Testis (tissue), 2 donors: ENCODE results near the gene C6orf89.

Source experiments
- CTCF ChIP-seq, 3 experiments: fragments of 450-650 bp in 2 of 3; fragments of 200-600 bp in 1 of 3; sonication (generic) in 1 of 3; IDR thresholded peaks; one replicate each; pipeline ENCODE4 v1.5.1; 2016 to 2019; ENCODE audit warnings: antibody characterized with exemption in 3 of 3, mild to moderate bottlenecking in 2 of 3, moderate library complexity in 1 of 3
- POLR2A ChIP-seq: fragments of 450-650 bp; IDR thresholded peaks from one replicate; pipeline ENCODE4 v1.6.1; 2017; ENCODE audit warnings: antibody characterized with exemption, mild to moderate bottlenecking, moderate library complexity

DNA sequence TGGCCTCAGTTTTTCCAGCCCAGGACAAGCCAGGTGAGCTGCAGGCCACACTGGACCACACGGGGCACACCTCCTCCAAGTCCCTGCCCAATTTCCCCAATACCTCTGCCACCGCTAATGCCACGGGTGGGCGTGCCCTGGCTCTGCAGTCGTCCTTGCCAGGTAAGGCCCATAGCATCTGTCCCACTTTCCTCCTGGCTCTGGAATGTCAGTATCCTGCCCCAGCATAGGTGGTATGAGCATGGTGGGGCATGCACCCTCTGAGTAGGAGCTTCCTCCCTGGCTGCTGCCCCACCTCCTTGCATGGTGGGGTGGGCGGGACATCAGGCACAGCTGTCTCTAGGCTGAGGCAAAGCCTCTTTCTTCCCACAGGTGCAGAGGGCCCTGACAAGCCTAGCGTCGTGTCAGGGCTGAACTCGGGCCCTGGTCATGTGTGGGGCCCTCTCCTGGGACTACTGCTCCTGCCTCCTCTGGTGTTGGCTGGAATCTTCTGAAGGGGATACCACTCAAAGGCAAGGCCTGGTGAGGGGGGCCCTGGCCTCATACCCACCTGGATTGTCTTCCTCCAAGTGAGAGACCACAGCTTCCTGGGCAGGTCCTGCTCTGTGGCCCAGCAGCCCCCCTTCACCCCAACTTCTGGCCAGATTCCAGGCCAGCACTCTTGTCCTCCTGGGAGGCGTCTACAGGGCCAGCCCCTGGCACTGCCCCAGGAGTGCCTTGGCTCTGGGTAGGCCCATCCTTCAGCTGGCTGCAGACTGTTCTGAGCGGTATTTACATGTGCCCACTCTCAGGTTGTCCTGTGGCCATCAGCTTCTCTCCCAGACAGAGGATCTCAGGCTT is 77.9 kb downstream of the C6orf89 start:
- no peak for TF ChIP-seq CTCF (IDR thresholded peaks at IDR 0.05)
- no peak for TF ChIP-seq POLR2A
